SU-DHL-6 (cell line): ENCODE data around the gene TTC12.

Experiments
- H2AFZ ChIP-seq: fragments of 200-600 bp; sonication (generic); 2 replicates; pipeline ENCODE4 v1.6.1; 2014; ENCODE audit warnings: low read depth, mild to moderate bottlenecking, moderate library complexity, mixed read lengths, antibody characterized with exemption, low read length; ENCODE audit not compliant: severe bottlenecking
- H3F3A ChIP-seq: fragments of 200-600 bp; shearing (Covaris generic); 2 replicates; pipeline ENCODE4 v1.6.0; 2016; ENCODE audit warnings: antibody characterized with exemption, mild to moderate bottlenecking; ENCODE audit not compliant: insufficient read depth
- H3K27ac ChIP-seq: fragments of 200-600 bp; sonication (generic); 2 replicates; pipeline ENCODE4 v1.5.1; 2016; ENCODE audit warnings: low read depth, mild to moderate bottlenecking, low read length, moderate library complexity, mixed read lengths
- H3K27me3 ChIP-seq: fragments of 200-600 bp; sonication (generic), shearing (Covaris generic); 2 replicates; pipeline ENCODE4 v1.6.0; 2014; ENCODE audit warnings: mild to moderate bottlenecking, low read length
- H3K36me3 ChIP-seq: fragments of 200-600 bp; sonication (generic); 2 replicates; pipeline ENCODE4 v1.6.1; 2014; ENCODE audit warnings: mild to moderate bottlenecking, low read length, mixed read lengths
- H3K4me2 ChIP-seq: fragments of 300-600, 200-600 bp; shearing (Covaris generic), sonication (generic); 2 replicates; pipeline ENCODE4 v1.6.0; 2014; ENCODE audit warnings: low read length, low read depth, mild to moderate bottlenecking; ENCODE audit not compliant: poor library complexity, severe bottlenecking
- H3K4me3 ChIP-seq: fragments of 200-600 bp; sonication (generic); 2 replicates; pipeline ENCODE4 v1.5.1; 2014; ENCODE audit warnings: antibody characterized with exemption, low read length, mild to moderate bottlenecking, mixed read lengths; ENCODE audit not compliant: insufficient read depth, poor library complexity, severe bottlenecking
- H3K79me2 ChIP-seq: fragments of 200-600 bp; sonication (generic); 2 replicates; pipeline ENCODE4 v1.6.1; 2014; ENCODE audit warnings: mild to moderate bottlenecking, low read length, moderate library complexity; ENCODE audit not compliant: insufficient read depth
- H3K9ac ChIP-seq: fragments of 200-600 bp; sonication (generic); 2 replicates; pipeline ENCODE4 v1.7.0; 2014; ENCODE audit warnings: mild to moderate bottlenecking, low read length
- H3K9me2 ChIP-seq: fragments of 200-600 bp; sonication (generic); replicated peaks from 2 replicates; pipeline ENCODE4 v1.6.1; 2014; ENCODE audit warnings: low read length; ENCODE audit not compliant: insufficient read depth
- H3K9me3 ChIP-seq: fragments of 200-600 bp; sonication (generic); 2 replicates; pipeline ENCODE4 v1.6.1; 2014; ENCODE audit warnings: low read length, mixed read lengths; ENCODE audit not compliant: insufficient read depth
- H4K20me1 ChIP-seq: fragments of 200-600 bp; sonication (generic); 2 replicates; pipeline ENCODE4 v1.6.1; 2014; ENCODE audit warnings: low read depth, mild to moderate bottlenecking, antibody characterized with exemption, low read length, moderate library complexity, mixed read lengths
- CTCF ChIP-seq: fragments of 200-600 bp; sonication (generic); IDR thresholded peaks from one replicate; pipeline ENCODE4 v1.5.1; 2017; ENCODE audit warnings: antibody characterized with exemption, mild to moderate bottlenecking, low read length, moderate library complexity; ENCODE audit not compliant: insufficient read depth, poor library complexity, severe bottlenecking
- EZH2phosphoT487 ChIP-seq: fragments of 200-600 bp; sonication (generic), shearing (Covaris generic); conservative IDR thresholded peaks from 2 replicates; pipeline ENCODE4 v1.6.1; 2018; ENCODE audit warnings: mild to moderate bottlenecking, antibody characterized with exemption, low read length, moderate library complexity, mixed read lengths

The TTC12 gene

GRCh38 chr11:113369411-113369810 lies 55.0 kb downstream of the TTC12 start:
- no peaks in the 10 kb centered on the region for H3K36me3 ChIP-seq
- no peak for TF ChIP-seq CTCF
- no peak for TF ChIP-seq EZH2phosphoT487
- no peaks in the 10 kb centered on the region for H3K9me3 ChIP-seq
- no peaks in the 10 kb centered on the region for H3K9me2 ChIP-seq
- no peak overlapping the region for H3K4me2 ChIP-seq
- H3K4me3 ChIP-seq, result no peak overlapping the region
- H3F3A ChIP-seq, result no peaks in the 10 kb centered on the region
- H2AFZ ChIP-seq, result no peak overlapping the region
- H3K79me2 ChIP-seq, result no peaks in the 10 kb centered on the region
- H3K9ac ChIP-seq, result no peak overlapping the region
- no peaks in the 10 kb centered on the region for H4K20me1 ChIP-seq
- no peaks in the 10 kb centered on the region for H3K27me3 ChIP-seq
- H3K27ac ChIP-seq, result no peak overlapping the region

GRCh38 chr11:113370634-113371033 lies 56.3 kb downstream of the TTC12 start:
- H3K4me2 ChIP-seq, result no peak overlapping the region
- TF ChIP-seq EZH2phosphoT487 (no peak), CTCF (no peak)

DNA sequence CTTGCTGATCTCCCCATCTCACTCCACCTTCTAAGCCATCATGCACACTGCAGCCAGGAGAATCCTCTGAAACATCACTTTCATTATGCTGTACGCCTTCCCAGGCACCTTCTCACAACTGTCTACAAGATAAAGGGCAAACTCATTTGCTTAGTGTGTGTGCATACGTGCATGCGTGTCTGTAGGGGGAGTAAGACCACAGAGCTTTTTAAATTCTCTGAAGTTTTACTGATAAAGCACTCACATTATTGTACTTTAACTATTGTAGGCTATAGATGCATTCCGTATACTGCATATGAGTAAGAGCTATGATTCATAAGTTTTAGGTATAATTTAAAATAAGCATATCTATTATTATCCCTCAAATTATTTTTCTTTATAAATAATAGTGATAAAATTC lies 57.9 kb downstream of the TTC12 start:
- Histone ChIP-seq H3K9me2 (no peaks in the 10 kb centered on the region), H3K9me3 (no peaks in the 10 kb centered on the region), H3K4me2 (no peak overlapping the region), H3K79me2 (no peaks in the 10 kb centered on the region), H4K20me1 (no peaks in the 10 kb centered on the region), H3F3A (no peaks in the 10 kb centered on the region), H2AFZ (no peak overlapping the region), H3K9ac (no peak overlapping the region), H3K27ac (no peak overlapping the region), H3K4me3 (no peak overlapping the region), H3K27me3 (no peaks in the 10 kb centered on the region), H3K36me3 (no peaks in the 10 kb centered on the region)
- TF ChIP-seq EZH2phosphoT487, result no peak
- no peak for TF ChIP-seq CTCF

More at GRCh38 chr11:113370634-113371033, 56.3 kb downstream of the TTC12 start:
- H3K4me3 ChIP-seq, result no peak overlapping the region
- H2AFZ ChIP-seq, result no peak overlapping the region
- H3K27ac ChIP-seq, result no peak overlapping the region
- H3K27me3 ChIP-seq, result no peaks in the 10 kb centered on the region
- no peaks in the 10 kb centered on the region for H3K9me3 ChIP-seq
- no peaks in the 10 kb centered on the region for H3K36me3 ChIP-seq
- no peak overlapping the region for H3K9ac ChIP-seq
- H3K79me2 ChIP-seq, result no peaks in the 10 kb centered on the region
- no peaks in the 10 kb centered on the region for H3F3A ChIP-seq
- no peaks in the 10 kb centered on the region for H3K9me2 ChIP-seq
- no peaks in the 10 kb centered on the region for H4K20me1 ChIP-seq

GRCh38 chr11:113373306-113373705 lies 58.9 kb downstream of the TTC12 start:
- Histone ChIP-seq H3K79me2 (no peaks in the 10 kb centered on the region), H3K9me3 (no peaks in the 10 kb centered on the region), H3F3A (no peaks in the 10 kb centered on the region), H3K36me3 (no peaks in the 10 kb centered on the region), H2AFZ (no peak overlapping the region), H3K27me3 (no peaks in the 10 kb centered on the region), H3K9me2 (no peaks in the 10 kb centered on the region), H4K20me1 (no peaks in the 10 kb centered on the region), H3K27ac (no peak overlapping the region), H3K4me3 (no peak overlapping the region), H3K4me2 (no peak overlapping the region), H3K9ac (no peak overlapping the region)
- TF ChIP-seq EZH2phosphoT487 (no peak), CTCF (no peak)
